HuH-7 (cell line): ENCODE measurements around the gene SAMMSON.
A peak's percentile ranks its signal among the peaks of the same experiment; 100 is the strongest.

Experiments used
- DNase-seq: peaks from one replicate; pipeline ENCODE4 v3.0.0; 2011; ENCODE audit warnings: low spot score

SAMMSON gene

GRCh38 chr3:70090322-70090913, 90.9 kb downstream of the SAMMSON start:
- DNase-seq: peak; percentile 1

GRCh38 chr3:70094197-70094596, 94.7 kb downstream of the SAMMSON start:
- no peak for DNase-seq

GRCh38 chr3:70095260-70095659, 95.7 kb downstream of the SAMMSON start:
- DNase-seq: no peak

- DNase-seq: no peak
Measured at GRCh38 chr3:70096376-70097066, 97.0 kb downstream of the SAMMSON start.

DNA sequence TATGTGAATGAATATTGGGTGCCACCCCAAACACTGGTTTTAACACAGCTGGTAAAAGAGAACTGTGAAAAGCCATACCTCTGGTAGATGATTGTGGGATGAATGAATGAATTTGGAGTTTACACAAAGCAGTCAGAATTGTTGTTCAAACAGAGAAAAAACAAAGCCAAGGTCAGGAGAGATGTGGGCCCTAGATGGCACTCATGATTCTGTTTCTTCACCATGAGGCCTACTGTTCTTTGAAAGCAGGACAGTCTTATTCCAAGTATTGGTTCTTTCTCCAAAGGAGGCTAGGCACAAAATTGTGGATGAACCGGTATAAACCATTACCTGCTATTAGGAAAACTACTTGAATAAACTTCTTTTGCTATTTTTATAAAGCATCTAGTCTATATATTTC, 97.6 kb downstream of the SAMMSON start:
- DNase-seq: no peak

DNA sequence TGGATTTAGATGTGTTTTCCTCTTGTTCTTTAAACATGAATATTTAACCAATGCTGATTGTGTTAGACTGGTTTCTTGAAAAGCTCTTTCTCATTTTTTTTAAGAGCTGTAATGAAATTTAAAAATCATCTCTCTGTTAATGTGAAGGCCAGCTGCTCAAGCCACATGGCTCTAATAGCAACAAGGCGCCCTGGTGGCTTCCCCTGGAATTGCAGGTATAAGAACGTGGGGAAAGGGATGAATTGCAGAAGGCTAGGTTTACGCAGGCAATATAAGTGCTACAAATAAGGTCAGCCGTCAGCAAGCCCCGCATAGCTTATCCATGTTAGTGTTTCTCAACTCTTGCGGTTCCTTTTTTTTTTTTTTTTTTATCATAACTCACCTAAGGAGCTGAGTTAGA, 108.5 kb downstream of the SAMMSON start:
- peak; percentile 1 for DNase-seq

GRCh38 chr3:70108546-70108945, 109.0 kb downstream of the SAMMSON start:
- no peak for DNase-seq

- no peak for DNase-seq
Measured at GRCh38 chr3:70110066-70110465, 110.5 kb downstream of the SAMMSON start.

DNA sequence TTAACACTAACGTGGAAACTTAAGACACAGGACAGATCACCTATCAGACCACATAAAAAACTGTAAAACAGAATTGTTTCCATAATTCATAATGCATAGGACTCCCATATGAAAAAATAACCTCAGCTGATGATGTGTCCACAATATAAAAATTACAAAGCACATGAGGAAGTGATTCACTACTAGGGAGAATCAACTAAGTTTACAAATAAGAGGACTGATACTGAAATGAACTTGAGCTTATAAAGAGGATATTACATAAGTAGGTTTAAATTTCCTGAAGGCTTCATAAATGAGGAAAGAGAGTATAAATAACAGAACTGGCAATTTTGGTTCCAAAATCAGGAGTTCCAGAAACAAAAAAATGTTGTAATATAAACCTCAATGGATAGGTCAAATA, 111.9 kb downstream of the SAMMSON start:
- no peak for DNase-seq

DNA sequence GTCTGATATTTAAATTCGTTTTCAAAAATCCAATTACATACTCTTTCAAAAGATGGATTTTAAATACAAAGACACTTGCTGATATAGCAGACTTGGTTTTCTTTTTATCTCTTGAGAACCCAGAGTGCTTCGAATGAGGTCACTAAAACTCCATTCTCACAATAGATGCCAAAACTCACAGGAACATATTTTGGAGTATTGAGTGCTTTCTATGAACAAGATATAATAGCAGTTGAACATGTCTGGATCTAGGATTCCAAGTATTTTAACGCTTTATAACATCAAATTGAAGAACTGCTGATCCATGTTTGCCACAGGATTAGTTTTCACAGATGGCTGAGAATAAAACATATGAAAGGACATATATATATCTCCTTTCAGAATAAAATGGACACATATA, 113.2 kb downstream of the SAMMSON start:
- no peak for DNase-seq

- DNase-seq: no peak
Measured at GRCh38 chr3:70114431-70114830, 114.9 kb downstream of the SAMMSON start.

DNA sequence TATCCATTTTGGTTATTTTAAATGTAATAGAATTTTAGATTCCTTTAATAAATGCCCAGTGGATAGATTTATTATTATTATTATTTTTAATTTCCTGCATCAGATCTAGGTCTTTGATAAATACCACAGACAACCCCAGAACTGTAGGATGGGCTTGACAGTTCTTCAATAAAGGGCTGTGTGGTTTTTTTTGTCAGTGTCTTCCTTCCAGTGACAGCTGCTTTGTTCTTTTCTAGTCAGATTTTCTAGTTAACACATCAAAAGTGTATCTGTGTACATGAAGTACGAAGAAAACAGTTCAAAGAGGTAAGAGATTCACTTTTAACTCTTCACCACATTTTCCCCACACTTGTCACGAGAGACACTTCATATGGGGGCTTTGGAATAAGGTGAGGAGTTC, 120.3 kb downstream of the SAMMSON start:
- DNase-seq: no peak
